ENCODE measurements around the gene LENG1.

LENG1 gene

DNA sequence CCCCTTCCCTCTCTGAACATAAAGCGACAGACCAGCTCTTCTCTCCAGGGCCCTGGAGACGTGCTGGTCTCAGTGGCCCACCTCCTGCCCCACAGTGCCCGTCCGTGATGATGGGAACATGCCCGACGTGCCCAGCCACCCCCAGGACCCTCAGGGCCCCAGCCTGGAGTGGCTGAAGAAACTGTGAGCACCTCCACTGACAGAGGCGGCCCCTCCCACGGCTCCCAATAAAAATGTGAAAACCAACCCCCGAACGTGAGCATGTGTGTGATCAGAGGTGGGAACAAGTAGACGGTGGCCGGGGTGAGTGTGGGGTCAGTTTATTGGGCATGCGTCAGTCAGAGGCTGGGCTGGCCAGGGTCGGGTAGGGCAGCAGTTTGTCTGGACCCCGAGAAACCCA, 52.8 kb downstream of the LENG1 start:
- DNase-seq = peak; percentile 13

DNA sequence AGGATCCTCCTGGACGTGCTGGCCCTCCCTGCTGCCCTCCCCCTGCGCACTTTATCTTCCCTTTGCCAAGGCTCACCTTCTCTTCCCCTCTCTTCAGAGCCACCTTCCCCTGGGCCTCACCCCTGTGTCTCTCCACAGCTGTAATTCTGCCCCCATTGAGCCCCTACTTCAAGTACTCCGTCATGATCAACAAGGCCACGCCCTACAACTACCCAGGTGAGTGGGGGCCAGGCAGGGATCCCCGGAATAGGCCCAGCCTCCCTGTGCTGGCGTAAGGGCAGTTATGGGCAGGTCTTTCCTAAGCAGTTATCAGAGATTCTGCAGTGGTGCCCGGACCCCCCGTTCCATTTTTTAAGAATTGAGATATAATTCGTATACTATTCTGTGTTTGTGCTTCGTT, 53.7 kb downstream of the LENG1 start:
- DNase-seq = peak; percentile 19
